SK-N-DZ (cell line): ENCODE results near the gene FILIP1.

Experiments
- DNase-seq: peaks from one replicate; pipeline ENCODE4 v3.0.0-alpha.2; 2015; ENCODE audit warnings: low spot score
- small RNA-seq, 2 experiments: library from RNA; depleted of rRNA; stranded (forward); fragments of <200 nt; gene quantifications; one replicate each; pipeline ENCODE3, GENCODE V24; 2014

Gene FILIP1

DNA sequence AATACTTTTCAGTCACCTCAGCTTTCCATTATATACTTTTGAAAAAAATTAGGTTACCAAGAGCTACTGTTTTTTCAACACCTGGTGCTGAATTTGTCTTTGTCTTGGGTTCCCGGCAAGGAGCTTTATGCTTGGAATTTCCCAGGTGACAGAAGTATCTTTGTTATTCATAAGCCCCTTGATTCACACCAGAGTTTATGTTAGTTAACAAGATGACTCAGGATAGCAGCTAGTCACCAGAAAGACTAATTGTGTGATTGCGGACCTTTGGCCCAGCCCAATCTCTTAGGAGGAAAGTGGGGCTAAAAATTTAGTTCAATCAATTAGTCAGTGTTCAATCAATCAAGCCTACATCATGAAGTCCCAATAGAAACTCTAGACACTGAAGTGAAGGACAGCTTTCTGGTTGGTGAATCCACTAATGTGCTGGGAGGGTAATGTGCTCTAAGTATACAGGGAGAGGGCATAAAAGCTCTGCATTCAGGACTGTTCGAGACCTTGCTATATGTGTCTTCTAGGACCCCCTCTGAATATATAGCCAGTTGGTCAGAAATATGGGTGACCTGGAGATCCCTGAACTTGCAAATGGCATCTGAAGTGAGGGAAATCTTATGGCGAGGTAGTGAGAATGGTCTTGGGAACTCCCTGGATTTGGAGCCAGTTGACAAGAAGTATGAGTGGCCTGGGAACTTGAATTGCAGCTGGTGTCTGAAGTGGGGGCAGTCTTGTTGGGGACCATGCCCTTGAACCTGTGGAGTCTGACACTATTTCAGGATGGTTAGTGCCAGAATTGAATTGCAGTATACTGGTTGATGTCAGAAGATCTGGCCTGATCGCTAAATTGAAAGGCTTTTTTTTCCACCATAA is 225.2 kb downstream of the FILIP1 start:
- DNase-seq: no peak

DNA sequence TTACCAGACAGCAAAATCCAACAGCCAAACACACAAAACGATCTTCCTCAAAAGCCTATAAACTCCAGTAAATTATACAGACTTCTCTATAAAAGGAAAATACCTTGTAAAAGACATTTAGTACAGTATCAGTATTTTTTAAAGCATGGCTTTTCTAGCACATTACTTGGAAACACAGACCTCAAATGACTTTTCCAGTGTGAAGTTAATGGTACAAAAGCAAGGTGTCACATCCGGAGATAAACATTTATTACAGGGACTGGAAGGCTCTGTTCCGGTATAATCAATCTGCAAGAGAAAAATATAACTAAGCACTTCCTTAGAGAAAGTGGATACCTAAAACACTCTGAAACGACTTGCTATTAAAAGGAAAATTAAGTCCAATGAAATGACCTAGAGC is 226.1 kb downstream of the FILIP1 start:
- DNase-seq: no peak

DNA sequence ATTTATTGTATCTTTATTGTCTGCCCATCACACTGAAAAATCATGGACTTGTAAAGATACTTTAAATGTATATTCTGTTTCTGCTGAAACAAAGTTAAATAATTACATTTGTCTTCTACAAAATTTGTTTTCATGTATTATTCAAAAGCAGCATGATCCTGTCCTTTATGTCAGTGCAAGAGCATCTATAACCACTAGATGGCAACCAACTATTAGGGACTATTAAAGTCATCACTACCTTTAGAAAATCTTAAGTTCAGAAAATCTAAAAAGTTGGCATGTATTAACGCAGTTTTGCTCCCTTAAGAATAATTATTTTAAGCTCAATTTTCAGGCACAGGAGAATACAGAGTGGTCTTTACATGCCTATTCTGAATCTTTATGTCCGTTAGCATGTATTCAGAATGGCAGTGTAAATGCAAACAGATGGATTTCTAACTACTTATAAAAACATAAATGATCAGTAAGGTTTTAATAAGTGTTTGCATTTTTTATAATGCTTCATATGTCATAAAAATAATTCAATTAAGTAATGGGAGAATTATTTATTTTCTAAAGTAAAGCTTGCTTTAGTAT is 226.8 kb downstream of the FILIP1 start:
- peak; percentile 37 for DNase-seq

DNA sequence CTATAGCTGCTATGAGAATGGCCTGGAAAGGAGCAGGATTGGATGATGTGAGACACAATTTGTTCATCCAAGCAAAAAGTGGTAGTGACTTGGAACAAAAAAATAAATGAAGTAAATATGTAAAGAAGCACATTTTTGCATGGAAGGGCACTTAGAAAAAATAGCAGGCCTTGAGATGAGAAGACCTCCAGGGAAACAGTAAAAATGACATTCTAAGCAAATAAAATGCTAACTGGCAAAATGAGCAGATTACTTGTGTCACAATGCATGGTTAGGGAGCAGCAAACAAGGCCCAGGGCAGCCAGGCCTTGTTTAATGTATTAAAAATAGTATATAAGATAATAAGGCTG is 230.2 kb downstream of the FILIP1 start:
- DNase-seq: no peak

DNA sequence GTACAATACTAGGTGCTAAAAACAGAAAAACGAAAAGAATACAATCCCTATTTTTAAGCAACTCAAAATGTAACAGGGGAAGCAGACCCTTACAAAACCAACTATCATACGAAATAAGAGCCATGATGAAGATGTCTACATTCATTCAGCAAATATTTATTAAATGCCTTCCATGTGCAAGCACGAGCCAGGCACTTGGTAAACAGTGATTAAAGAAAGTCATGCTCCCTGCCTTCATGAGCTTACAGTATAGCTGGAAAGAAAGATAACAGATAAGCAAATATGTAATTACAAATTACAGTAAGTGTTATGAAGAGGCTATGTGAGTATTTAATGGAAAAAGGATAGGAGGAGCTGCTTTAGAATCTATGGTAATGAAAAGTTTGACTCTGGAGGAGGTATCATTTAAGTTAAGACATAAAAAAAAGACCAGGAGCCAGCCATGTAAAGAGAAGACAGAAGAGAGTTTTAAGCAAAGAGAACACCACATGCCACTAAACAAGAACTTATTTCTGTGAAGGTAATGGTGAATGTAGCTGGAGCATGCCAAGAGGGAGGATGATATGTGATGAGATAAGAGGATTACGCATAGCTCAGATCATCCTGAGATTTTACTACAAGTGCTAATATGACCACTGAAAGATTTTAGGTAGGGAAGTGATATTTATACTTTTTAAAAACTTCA is 230.7 kb downstream of the FILIP1 start:
- no peak for DNase-seq

DNA sequence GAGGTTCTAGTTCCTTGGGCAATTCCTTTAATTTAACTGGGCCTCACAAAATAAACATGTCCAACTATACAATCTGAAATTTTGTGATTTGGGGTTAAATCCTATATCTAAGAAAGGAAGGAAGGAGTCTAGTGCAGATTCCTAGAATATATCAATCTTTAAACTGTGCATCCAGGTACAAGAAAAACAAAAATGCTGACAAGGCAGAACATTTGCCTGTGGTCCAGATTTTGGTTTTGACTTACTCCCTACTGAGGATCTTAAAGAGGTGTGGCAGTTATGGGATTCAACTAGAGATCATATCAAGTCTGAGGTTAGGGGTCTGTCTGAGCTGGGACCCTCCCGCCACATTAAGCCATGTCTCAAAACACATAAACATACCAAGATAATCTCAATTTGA is 232.3 kb downstream of the FILIP1 start:
- DNase-seq: no peak

DNA sequence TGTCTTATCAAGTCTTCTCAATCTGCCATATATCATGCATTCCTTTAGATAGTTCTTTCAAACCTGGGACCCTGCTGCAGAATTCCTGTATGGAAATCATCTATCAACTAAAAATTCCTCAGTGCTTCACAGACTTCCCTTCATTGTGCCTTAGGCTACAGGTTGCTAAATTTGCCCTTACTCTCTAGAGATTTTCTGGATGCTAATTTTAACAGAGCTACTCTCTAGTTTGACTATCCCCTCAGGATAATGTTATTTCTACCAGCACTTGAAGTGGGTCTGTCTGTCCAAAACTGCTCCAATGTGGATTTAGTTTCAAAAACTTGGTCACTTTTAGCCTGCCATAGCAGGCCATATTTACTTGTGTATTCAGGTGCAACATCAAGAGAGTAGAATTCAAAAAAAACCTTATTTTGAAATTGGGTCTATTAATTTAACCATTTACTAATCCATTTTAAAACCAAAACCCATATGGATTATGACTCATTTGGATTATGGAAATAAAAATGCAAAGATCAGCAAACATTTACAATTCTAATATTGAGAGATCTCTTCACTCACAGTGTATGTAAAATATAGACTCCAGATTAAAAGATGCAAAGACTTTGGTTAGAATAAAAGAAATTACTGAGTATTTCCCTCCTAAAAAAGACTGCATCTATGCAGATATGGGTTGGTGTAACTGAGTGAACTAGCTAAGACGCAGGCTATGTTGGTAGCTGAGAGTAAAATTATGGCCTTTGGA is 236.1 kb downstream of the FILIP1 start:
- no peak for DNase-seq

DNA sequence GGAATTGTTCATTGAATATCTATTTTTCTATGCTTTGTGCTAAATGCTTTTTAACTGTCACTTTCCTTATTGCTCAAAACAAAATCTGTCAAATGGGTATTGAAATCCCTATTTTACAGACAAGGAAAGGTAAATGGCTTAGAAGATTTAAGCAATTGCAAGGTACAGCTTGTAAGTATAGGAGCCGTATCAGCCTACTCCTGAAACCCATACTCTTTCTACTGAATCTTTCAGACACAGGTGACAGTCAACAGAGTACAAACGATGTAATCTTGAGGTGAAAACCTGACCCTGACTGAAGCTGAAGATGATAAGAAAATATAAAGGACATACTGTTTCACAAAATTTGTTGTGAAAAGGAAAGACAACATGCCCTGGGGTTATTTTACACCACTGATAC is 243.0 kb downstream of the FILIP1 start:
- no peak for DNase-seq

DNA sequence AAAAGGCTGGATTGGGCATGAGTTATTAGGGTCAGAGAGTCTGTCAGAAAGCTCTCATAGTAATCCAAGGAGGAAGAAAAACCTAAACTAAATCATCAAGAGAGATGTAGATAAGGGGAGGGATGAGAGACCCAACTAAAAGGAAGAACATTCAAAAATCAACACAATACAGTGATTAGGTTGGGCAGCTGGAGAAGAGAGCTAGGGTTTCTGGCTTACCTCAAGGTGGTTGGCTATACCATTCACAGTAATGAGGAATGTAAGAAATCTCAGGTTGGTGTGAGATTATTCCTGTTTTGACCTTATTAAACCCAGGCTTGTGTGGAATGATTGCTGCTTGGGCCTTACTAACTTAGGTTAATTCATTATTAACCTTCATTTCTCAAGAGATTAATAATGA is 243.8 kb downstream of the FILIP1 start:
- no peak for DNase-seq

DNA sequence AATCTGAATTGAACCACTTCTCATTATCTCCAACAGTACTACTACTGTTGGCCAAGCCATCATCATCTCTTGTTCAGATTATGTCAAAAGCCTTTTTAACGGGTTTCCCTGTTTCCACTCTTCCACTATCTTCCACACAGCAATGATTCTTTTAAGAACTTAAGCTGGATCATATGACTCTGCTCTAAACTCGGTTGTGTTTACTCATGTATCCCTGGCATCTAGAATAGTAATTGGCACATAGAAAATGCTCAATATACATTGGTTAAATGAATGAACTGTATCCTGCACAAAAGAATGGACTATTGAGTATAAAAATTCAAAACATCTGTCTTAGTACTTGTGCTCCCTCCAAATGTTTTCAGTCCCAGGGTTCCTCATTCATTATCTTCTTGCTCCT is 247.2 kb downstream of the FILIP1 start:
- no peak for DNase-seq

DNA sequence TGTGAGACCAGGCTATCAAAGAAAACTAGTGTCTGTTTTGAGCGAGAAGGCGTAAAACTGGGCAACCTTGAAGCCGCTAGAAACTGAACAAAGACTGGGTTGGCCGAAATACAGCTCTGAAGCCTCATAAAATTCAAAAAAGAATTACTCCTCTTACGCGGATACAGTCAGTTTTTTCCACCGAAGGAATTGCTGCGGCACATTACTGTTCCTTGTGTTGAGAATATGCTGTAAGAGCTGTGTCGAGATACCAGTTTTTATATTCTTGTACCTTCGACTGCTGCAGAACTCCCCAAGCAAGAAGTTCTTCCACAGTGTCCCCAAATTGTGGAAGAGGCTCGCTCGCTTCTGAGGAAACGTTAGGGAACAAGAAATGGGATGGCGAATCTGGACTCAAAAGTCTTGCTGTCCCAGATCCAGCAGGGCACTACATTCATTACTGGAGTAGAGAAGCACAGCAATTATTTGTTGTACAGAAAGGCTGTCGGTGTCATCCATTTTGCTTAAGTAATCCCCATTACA is 249.5 kb downstream of the FILIP1 start:
- no peak for DNase-seq

DNA sequence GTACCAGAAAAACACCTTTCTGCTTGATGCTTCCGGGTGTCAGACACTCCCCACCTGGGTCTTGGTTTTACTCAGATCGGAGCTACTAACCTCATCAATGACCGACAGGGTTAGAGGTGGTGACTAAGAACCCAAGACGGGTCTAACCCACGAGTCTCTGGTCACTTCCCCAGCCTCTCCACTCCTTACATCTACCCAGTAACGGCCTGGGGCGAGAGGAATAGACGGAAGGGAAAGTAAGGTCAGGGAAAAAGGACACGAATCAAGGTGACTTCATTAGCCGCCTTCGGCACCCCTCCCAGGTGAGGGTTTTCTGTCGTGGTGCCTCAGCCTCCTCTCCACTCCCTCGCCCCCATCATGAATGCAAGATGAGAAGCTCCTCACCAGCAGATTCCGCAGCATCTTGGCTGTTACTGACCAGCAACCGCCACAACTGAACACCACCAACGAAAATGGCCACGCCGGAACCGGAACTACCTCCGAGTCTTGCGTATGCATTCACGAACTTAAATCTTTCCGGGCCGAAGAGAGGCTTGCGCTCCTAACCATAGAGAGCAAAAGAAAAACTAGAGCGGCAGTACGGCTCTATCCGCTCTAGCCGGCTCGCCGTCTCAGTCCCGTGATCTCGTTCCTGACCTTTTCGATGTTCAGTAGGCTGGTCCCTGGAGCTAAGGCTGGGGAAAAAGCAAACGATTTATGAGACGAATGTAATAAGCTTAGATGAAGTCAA is 250.1 kb downstream of the FILIP1 start, which contains the start of gene COX7A2:
Gene COX7A2, minus strand, starts transcription at position 469 of the 730 bp plus-strand sequence. Its CDS starts 67 bp downstream, at position 402.
- peak; percentile 98 for DNase-seq

Small RNA genes lying within 50 kb of the gene (small RNA-seq; reads per million reads assigned to genes)
- gene MIR4463 (0 reads per million in 2 experiments), gene RF00012 (0.10 to 0.84 reads per million in 2 experiments), gene RNU1-34P (0.04 to 0.24 reads per million in 2 experiments)
